ENCODE results near the gene LARGE1.
A peak's percentile ranks its signal among the peaks of the same experiment; 100 is the strongest.

LARGE1 gene

GRCh38 chr22:33920197-33920540 lies at the start of gene LARGE1:
TSS of gene LARGE1 (minus strand) at chr22:33920476.
- DNase-seq (ENCODE audit: low spot score): peak; percentile 26

GRCh38 chr22:33969045-33969444 lies 48.8 kb upstream of the LARGE1 start:
- no peak for DNase-seq (ENCODE audit: low spot score)

- no peak for DNase-seq (ENCODE audit: low spot score)
Measured at GRCh38 chr22:33964121-33964520, 43.8 kb upstream of the LARGE1 start.

- no peak for DNase-seq (ENCODE audit: low spot score)
Measured at GRCh38 chr22:33962409-33962808, 42.1 kb upstream of the LARGE1 start.

GRCh38 chr22:33958741-33959140 lies 38.5 kb upstream of the LARGE1 start:
- no peak for DNase-seq (ENCODE audit: low spot score)

- no peak for DNase-seq (ENCODE audit: low spot score)
Measured at GRCh38 chr22:33957086-33957485, 36.8 kb upstream of the LARGE1 start.

GRCh38 chr22:33952776-33953175 lies 32.5 kb upstream of the LARGE1 start:
- DNase-seq (ENCODE audit: low spot score): no peak

GRCh38 chr22:33940741-33941140 lies 20.5 kb upstream of the LARGE1 start:
- peak; percentile 16 for DNase-seq (ENCODE audit: low spot score)

- DNase-seq (ENCODE audit: low spot score): no peak
Measured at GRCh38 chr22:33932997-33933396, 12.7 kb upstream of the LARGE1 start.

GRCh38 chr22:33931406-33931805 lies 11.1 kb upstream of the LARGE1 start:
- no peak for DNase-seq (ENCODE audit: low spot score)

- no peak for DNase-seq (ENCODE audit: low spot score)
Measured at GRCh38 chr22:33927752-33928151, 7.5 kb upstream of the LARGE1 start.

GRCh38 chr22:33925194-33925593 lies 4.9 kb upstream of the LARGE1 start:
- no peak for DNase-seq (ENCODE audit: low spot score)

GRCh38 chr22:33923660-33924246 lies 3.5 kb upstream of the LARGE1 start:
- DNase-seq (ENCODE audit: low spot score): peak; percentile 71

- DNase-seq (ENCODE audit: low spot score): no peak
Measured at GRCh38 chr22:33923033-33923432, 2.8 kb upstream of the LARGE1 start.

- DNase-seq (ENCODE audit: low spot score): peak; percentile 28
Measured at GRCh38 chr22:33922349-33922681, 2.0 kb upstream of the LARGE1 start.

GRCh38 chr22:33921525-33922348 lies 1.5 kb upstream of the LARGE1 start:
- DNase-seq (ENCODE audit: low spot score): peak; percentile 72

GRCh38 chr22:33920927-33921524 lies 750 bp upstream of the LARGE1 start:
- DNase-seq (ENCODE audit: low spot score): peak; percentile 88

- DNase-seq (ENCODE audit: low spot score): peak; percentile 21
Measured at GRCh38 chr22:33919391-33920196, 682 bp downstream of the LARGE1 start.

GRCh38 chr22:33918676-33919365 lies 1.5 kb downstream of the LARGE1 start:
- DNase-seq (ENCODE audit: low spot score): no peak

- peak; percentile 46 for DNase-seq (ENCODE audit: low spot score)
Measured at GRCh38 chr22:33917744-33918406, 2.4 kb downstream of the LARGE1 start.

GRCh38 chr22:33914699-33915098 lies 5.6 kb downstream of the LARGE1 start:
- no peak for DNase-seq (ENCODE audit: low spot score)

Measured in HuH-7 (cell line).